Neural cell (in vitro differentiated cells): ENCODE data around the gene CLASP1. TPM values are rescaled to one million over a fixed set of nuclear protein-coding genes. Genes with fewer than 3 reads are reported as not detected.
"Not testable (repeated sequence)": the region's sequence is repeated elsewhere in the genome, so short reads cannot be mapped to it uniquely, and the experiment has no call there.

Experiments
- H2AFZ ChIP-seq: fragments of 200-600, 300-800 bp; sonication (generic), shearing (Covaris generic); 2 replicates; pipeline ENCODE4 v1.6.0; 2014; ENCODE audit warnings: low read depth, mild to moderate bottlenecking, antibody characterized with exemption, low read length, moderate library complexity
- H3F3A ChIP-seq: fragments of 200-600 bp; shearing (Covaris generic); 2 replicates; pipeline ENCODE4 v1.6.1; 2016; ENCODE audit warnings: mild to moderate bottlenecking, moderate library complexity, mixed read lengths, antibody characterized with exemption, low read length; ENCODE audit not compliant: insufficient read depth, poor library complexity, severe bottlenecking
- H3K27ac ChIP-seq: fragments of 200-600, 300-800 bp; sonication (generic), shearing (Covaris generic); 2 replicates; pipeline ENCODE4 v1.5.1; 2014; ENCODE audit warnings: mild to moderate bottlenecking, low read length, moderate library complexity
- H3K27me3 ChIP-seq: fragments of 300-800, 200-600 bp; sonication (generic), shearing (Covaris generic); 2 replicates; pipeline ENCODE4 v1.6.0; 2014; ENCODE audit warnings: mild to moderate bottlenecking, low read depth, low read length, moderate library complexity; ENCODE audit not compliant: insufficient read depth
- H3K36me3 ChIP-seq: fragments of 300-800, 200-600 bp; sonication (generic), shearing (Covaris generic); 2 replicates; pipeline ENCODE4 v1.5.1; 2014; ENCODE audit warnings: mild to moderate bottlenecking, antibody characterized with exemption, low read length, moderate library complexity; ENCODE audit not compliant: insufficient read depth
- H3K4me2 ChIP-seq: fragments of 300-800, 200-600 bp; sonication (generic), shearing (Covaris generic); 2 replicates; pipeline ENCODE4 v1.6.0; 2014; ENCODE audit warnings: mild to moderate bottlenecking, low read length
- H3K4me3 ChIP-seq: fragments of 300-800, 200-600 bp; sonication (generic), shearing (Covaris generic); 2 replicates; pipeline ENCODE4 v1.5.1; 2014; ENCODE audit warnings: mild to moderate bottlenecking, low read length, moderate library complexity
- H3K79me2 ChIP-seq: fragments of 200-600 bp; shearing (Covaris generic); replicated peaks from 2 replicates; pipeline ENCODE4 v1.6.0; 2014; ENCODE audit warnings: mild to moderate bottlenecking, low read length, moderate library complexity; ENCODE audit not compliant: insufficient read depth
- H3K9ac ChIP-seq: fragments of 300-800, 200-600 bp; sonication (generic), shearing (Covaris generic); 2 replicates; pipeline ENCODE4 v1.6.1; 2016; ENCODE audit warnings: mild to moderate bottlenecking, low read length, mixed read lengths
- H3K9me2 ChIP-seq: fragments of 200-600 bp; shearing (Covaris generic); 2 replicates; pipeline ENCODE4 v1.6.1; 2016; ENCODE audit warnings: mild to moderate bottlenecking, low read length, mixed read lengths; ENCODE audit not compliant: insufficient read depth
- H3K9me3 ChIP-seq: fragments of 200-600, 300-800 bp; sonication (generic), shearing (Covaris generic); 2 replicates; pipeline ENCODE4 v1.6.1; 2016; ENCODE audit warnings: mild to moderate bottlenecking, mixed run types, low read length, moderate library complexity, mixed read lengths
- H4K20me1 ChIP-seq: fragments of 200-600 bp; shearing (Covaris generic); 2 replicates; pipeline ENCODE4 v1.6.1; 2016; ENCODE audit warnings: mild to moderate bottlenecking, mixed run types; ENCODE audit not compliant: insufficient read depth
- CTCF ChIP-seq: fragments of 450-650 bp; IDR thresholded peaks from 2 replicates; pipeline ENCODE4 v1.5.1; 2014; ENCODE audit warnings: antibody characterized with exemption, mild to moderate bottlenecking, moderate library complexity; ENCODE audit not compliant: poor library complexity, severe bottlenecking
- EP300 ChIP-seq: fragments of 450-650 bp; conservative IDR thresholded peaks from 2 replicates; pipeline ENCODE4 v1.6.1; 2014; ENCODE audit warnings: antibody characterized with exemption, mild to moderate bottlenecking, moderate library complexity; ENCODE audit not compliant: poor library complexity, severe bottlenecking
- POLR2AphosphoS5 ChIP-seq: IDR thresholded peaks from 2 replicates; pipeline ENCODE4 v1.6.1; 2012
- SMC3 ChIP-seq: fragments of 450-650 bp; conservative IDR thresholded peaks from 2 replicates; pipeline ENCODE4 v1.6.1; 2014; ENCODE audit warnings: antibody characterized with exemption, mild to moderate bottlenecking, moderate library complexity; ENCODE audit not compliant: poor library complexity
- TAF1 ChIP-seq: IDR thresholded peaks from 2 replicates; pipeline ENCODE4 v1.6.1; 2012; ENCODE audit warnings: low read depth
- polyA plus RNA-seq: library from polyadenylated mRNA; depleted of rRNA; stranded (reverse); fragments of >200 nt; gene quantifications from 2 replicates; pipeline ENCODE4 v1.2.3, GENCODE V29; 2014

Gene CLASP1
- polyA plus RNA-seq, 1 donor from 2014 or later = 41.3 TPM

DNA sequence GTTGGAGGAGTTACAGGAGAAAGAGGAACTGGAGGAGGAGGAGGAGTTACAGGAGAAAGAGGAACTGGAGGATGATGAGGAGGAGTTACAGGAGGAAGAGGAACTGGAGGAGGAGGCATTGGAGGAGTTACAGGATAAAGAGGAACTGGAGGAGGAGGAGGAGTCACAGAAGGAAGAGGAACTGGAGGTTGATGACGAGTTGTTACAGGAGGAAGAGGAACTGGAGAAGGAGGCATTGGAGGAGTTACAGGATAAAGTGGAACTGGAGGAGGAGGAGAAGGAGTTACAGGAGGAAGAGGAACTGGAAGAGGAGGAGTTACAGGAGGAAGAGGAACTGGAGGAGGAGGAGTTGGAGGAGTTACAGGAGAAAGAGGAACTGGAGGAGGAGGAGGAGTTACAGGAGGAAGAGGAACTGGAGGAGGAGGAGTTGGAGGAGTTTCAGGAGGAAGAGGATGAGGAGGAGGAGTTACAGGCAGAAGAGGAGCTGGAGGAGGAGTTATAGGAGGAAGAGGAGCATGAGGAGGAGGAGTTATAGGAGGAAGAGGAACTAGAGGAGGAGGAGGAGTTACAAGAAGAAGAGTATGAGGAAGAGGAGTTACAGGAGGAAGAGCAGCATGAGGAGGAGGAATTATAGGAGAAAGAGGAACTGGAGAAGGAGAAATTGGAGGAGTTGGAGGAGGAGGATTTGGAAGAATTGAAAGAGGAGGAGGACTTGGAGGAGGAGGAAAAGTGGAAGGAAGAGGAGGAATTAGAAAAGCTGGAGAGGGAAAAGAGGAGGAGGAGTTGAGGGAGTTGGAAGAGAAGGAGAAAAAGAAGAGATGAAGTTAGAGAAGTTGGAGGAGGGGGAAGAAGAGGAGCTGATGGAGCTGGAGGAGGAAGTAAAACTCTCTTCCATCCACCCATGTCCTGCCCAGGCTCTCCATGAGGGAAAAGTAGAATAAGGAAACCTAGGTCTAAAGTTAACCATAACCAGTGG, 37.2 kb downstream of the CLASP1 start:
- no peak overlapping the region for H3K27ac ChIP-seq
- TF ChIP-seq SMC3 = no peak
- TF ChIP-seq CTCF = no peak
- TF ChIP-seq EP300 = no peak
- TF ChIP-seq POLR2AphosphoS5 = no peak
- H3K9me3 ChIP-seq = no peaks in the 10 kb centered on the region
- H4K20me1 ChIP-seq = no peaks in the 10 kb centered on the region
- H3K36me3 ChIP-seq = no peaks in the 10 kb centered on the region
- H3K9ac ChIP-seq = no peak overlapping the region
- no peaks in the 10 kb centered on the region for H3F3A ChIP-seq
- H3K4me3 ChIP-seq = no peak overlapping the region
- H2AFZ ChIP-seq = no peak overlapping the region
- H3K9me2 ChIP-seq = no peaks in the 10 kb centered on the region
- H3K4me2 ChIP-seq = no peak overlapping the region
- H3K27me3 ChIP-seq = no peaks in the 10 kb centered on the region
- H3K79me2 ChIP-seq = peaks cover 38% of the 10 kb centered on the region

GRCh38 chr2:121611048-121611649, 38.1 kb downstream of the CLASP1 start:
- not testable (repeated sequence) for H3K9me2 ChIP-seq, H3K9me3 ChIP-seq, H3K36me3 ChIP-seq, H3K27me3 ChIP-seq, H3K27ac ChIP-seq, H3K4me2 ChIP-seq, H3K9ac ChIP-seq, H3K4me3 ChIP-seq, H4K20me1 ChIP-seq, H2AFZ ChIP-seq, H3F3A ChIP-seq
- H3K79me2 ChIP-seq = peaks cover 32% of the 10 kb centered on the region

GRCh38 chr2:121610487-121610874, 38.8 kb downstream of the CLASP1 start:
- not testable (repeated sequence) for H3K9me3 ChIP-seq, H3K9ac ChIP-seq, H3K27ac ChIP-seq, H2AFZ ChIP-seq, H4K20me1 ChIP-seq, H3K4me3 ChIP-seq, H3K9me2 ChIP-seq, H3F3A ChIP-seq, H3K4me2 ChIP-seq, H3K36me3 ChIP-seq, H3K27me3 ChIP-seq
- peaks cover 30% of the 10 kb centered on the region for H3K79me2 ChIP-seq

- Histone ChIP-seq H3K9ac (no peak overlapping the region), H3K36me3 (peaks cover 9% of the 10 kb centered on the region), H3K79me2 (peaks cover 30% of the 10 kb centered on the region), H4K20me1 (no peaks in the 10 kb centered on the region), H3K9me2 (no peaks in the 10 kb centered on the region), H3K9me3 (no peaks in the 10 kb centered on the region), H3K27me3 (no peaks in the 10 kb centered on the region), H3F3A (no peaks in the 10 kb centered on the region), H2AFZ (no peak overlapping the region), H3K4me2 (no peak overlapping the region), H3K4me3 (no peak overlapping the region), H3K27ac (no peak overlapping the region)
- TF ChIP-seq TAF1 (no peak), POLR2AphosphoS5 (no peak), SMC3 (no peak)
Measured at GRCh38 chr2:121608967-121609366, 40.3 kb downstream of the CLASP1 start.
